Islet of Langerhans (tissue), 1 donor: ENCODE results near the gene CPSF3.

ENCODE experiments used
- FAIRE-seq: peaks from one replicate; lab custom pipeline; 2011; peaks lifted over from hg19 to GRCh38; lab: Jason Lieb, UNC

CPSF3 gene

DNA sequence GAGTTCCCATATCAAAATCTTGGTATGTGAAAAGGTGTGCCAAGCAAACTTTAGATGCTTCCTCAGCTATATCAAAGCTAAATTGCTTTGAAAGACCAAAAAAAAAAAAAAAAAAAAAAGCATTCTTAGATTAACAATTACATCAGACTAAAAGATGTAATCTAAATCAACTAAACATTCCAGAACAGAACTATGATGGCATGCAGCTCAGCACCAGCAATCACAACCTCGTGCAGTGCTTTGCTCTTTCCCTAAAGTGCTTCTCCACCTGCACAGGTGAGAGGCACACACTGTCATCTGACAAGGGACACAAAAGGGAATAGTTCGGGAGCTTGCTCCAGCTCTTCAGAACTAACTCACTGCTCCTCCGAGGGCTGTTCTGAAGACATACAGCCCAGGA, 94.7 kb downstream of the CPSF3 start:
- no peak for FAIRE-seq

DNA sequence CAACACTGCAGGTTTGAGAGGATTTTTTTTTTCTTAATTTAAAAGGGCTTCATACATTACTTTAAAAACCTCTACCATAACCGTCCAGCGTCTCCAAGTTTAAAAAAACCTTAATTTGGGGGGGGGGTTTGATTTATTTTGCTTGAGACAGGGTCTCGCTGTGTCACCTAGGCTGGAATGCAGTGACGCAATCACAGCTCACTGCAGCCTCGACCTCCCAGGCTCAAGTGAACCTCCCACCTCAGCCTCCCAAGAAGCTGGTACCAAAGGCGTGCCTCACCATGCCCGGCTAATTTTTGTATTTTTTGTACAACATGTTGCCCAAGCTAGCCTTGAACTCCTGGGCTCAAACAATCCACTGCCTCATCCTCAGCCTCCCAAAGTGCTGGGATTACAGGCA, 95.3 kb downstream of the CPSF3 start:
- no peak for FAIRE-seq

DNA sequence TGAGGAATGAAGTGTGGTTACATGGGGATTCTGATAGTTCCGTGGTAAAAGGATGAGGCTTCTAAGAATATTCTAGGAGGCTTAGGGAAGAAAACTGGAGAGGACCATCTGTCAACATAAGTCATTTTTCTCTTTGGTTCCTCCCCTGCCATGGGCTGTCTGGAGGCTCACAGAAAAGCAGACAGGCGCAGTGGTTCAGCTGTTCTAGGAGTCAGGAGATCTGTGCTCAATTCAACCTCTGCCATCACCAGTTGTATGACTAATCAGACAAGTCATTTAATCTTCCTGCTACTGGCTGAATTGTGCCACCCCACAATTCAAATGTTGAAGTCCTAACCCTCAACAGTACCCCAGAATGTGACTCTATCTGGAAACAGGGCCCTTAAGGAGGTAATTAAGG, 95.8 kb downstream of the CPSF3 start:
- FAIRE-seq: no peak
